AG04450 (cell line): ENCODE results near the gene RPS24. TPM values are rescaled to one million over a fixed set of nuclear protein-coding genes. Genes with fewer than 3 reads are reported as not detected.

ENCODE experiments used
- CTCF ChIA-PET: fragments of 300-600, 350-600 bp; formaldehyde crosslinking; extraction: SDS; loops from one replicate; lab custom pipeline; 2022; ENCODE audit warnings: antibody characterized with exemption, inconsistent platforms; lab: Charles Lee
- POLR2A ChIA-PET: fragments of 350-600 bp; formaldehyde crosslinking; extraction: SDS; loops from one replicate; lab custom pipeline; 2021; ENCODE audit warnings: antibody characterized with exemption, inconsistent platforms; lab: Yijun Ruan, JAX
- DNase-seq: peaks from one replicate; pipeline ENCODE4 v3.0.0-alpha.2; 2011; ENCODE audit warnings: low read depth, low spot score
- H3K27ac ChIP-seq: one replicate; pipeline ENCODE4 v1.5.1; 2012; ENCODE audit warnings: low read depth, low read length, control low read depth
- H3K27me3 ChIP-seq: one replicate; pipeline ENCODE4 v1.6.0; 2012; ENCODE audit warnings: low read length; ENCODE audit not compliant: control insufficient read depth, insufficient read depth
- H3K4me3 ChIP-seq: 2 replicates; pipeline ENCODE4 v1.5.1; 2011; ENCODE audit warnings: mild to moderate bottlenecking, low read depth, low read length, control low read depth
- H3K9me3 ChIP-seq: 2 replicates; pipeline ENCODE4 v1.5.1; 2012; ENCODE audit warnings: low read length; ENCODE audit not compliant: control insufficient read depth, insufficient read depth
- CTCF ChIP-seq: IDR thresholded peaks from 2 replicates; pipeline ENCODE4 v1.5.1; 2011; ENCODE audit warnings: low read depth, low read length, control low read depth, inconsistent platforms
- polyA plus RNA-seq: library from polyadenylated mRNA; depleted of rRNA; stranded (reverse); fragments of >200 nt; gene quantifications from 2 replicates; pipeline ENCODE4 v1.2.3, GENCODE V29; 2011

The RPS24 gene
- polyA plus RNA-seq, 1 experiment: 3,777 TPM

- TF ChIP-seq CTCF: no peak
- ChIA-PET CTCF (no interaction called here), POLR2A (no interaction called here)
- DNase-seq: no peak
- Histone ChIP-seq H3K4me3 (no peak overlapping the region), H3K9me3 (no peaks in the 10 kb centered on the region; the same call in 1 of the 2 replicates), H3K27me3 (no peaks in the 10 kb centered on the region), H3K27ac (no peak overlapping the region)
Measured at GRCh38 chr10:78038791-78039547, 5.3 kb downstream of the RPS24 start.

GRCh38 chr10:78039743-78040142 lies 6.1 kb downstream of the RPS24 start:
- DNase-seq: no peak
- H3K27me3 ChIP-seq: no peaks in the 10 kb centered on the region
- no peak for TF ChIP-seq CTCF
- H3K9me3 ChIP-seq: no peaks in the 10 kb centered on the region
- no peak overlapping the region for H3K27ac ChIP-seq
- H3K4me3 ChIP-seq: no peak overlapping the region
- ChIA-PET POLR2A (no interaction called here), CTCF (no interaction called here)

GRCh38 chr10:78041170-78042057 lies 7.8 kb downstream of the RPS24 start:
- H3K27ac ChIP-seq: no peak overlapping the region
- no peak for DNase-seq
- ChIA-PET CTCF (no interaction called here), POLR2A (interaction anchor here (0.6 to 1.4 kb wide), 3 partner anchors 7 to 331 kb away, joined by 3 to 5 read pairs (median 4); partner anchors contain the start of gene RPS24)
- no peak for TF ChIP-seq CTCF
- no peak overlapping the region for H3K4me3 ChIP-seq
- H3K27me3 ChIP-seq: no peaks in the 10 kb centered on the region
- H3K9me3 ChIP-seq: no peaks in the 10 kb centered on the region

- H3K27me3 ChIP-seq: no peaks in the 10 kb centered on the region
- H3K9me3 ChIP-seq: no peaks in the 10 kb centered on the region
- H3K27ac ChIP-seq: peak overlapping the region; percentile 39
- ChIA-PET POLR2A (interaction anchor here (0.7 to 1.4 kb wide), 3 partner anchors 8 to 330 kb away, joined by 3 to 5 read pairs (median 3); partner anchors contain the start of gene RPS24), CTCF (no interaction called here)
- no peak for TF ChIP-seq CTCF
- no peak for DNase-seq
- no peak overlapping the region for H3K4me3 ChIP-seq
Measured at GRCh38 chr10:78042058-78042751, 8.5 kb downstream of the RPS24 start.
